Measurements from ENCODE around the gene ATP11B. TPM values are rescaled to one million over a fixed set of nuclear protein-coding genes. Genes with fewer than 3 reads are reported as not detected.

ATP11B gene
- total RNA-seq, 1 experiment from 2014 or later: 58.1 TPM

- no peak overlapping the region for H3K27ac Mint-ChIP-seq (ENCODE audit: unreplicated experiment)
- CTCF ChIA-PET: no interaction called here
- no peaks in the 10 kb centered on the region for H3K4me1 Mint-ChIP-seq (ENCODE audit: low read depth, unreplicated experiment)
- H3K27me3 Mint-ChIP-seq (ENCODE audit: insufficient read depth, unreplicated experiment): no peaks in the 10 kb centered on the region
- H3K36me3 Mint-ChIP-seq (ENCODE audit: insufficient read depth, unreplicated experiment): peaks cover 11% of the 10 kb centered on the region
- no peak for DNase-seq
- no TSS peak for BruUV-seq (replicated peaks)
- H3K4me3 Mint-ChIP-seq (ENCODE audit: unreplicated experiment): no peak overlapping the region
- no peaks in the 10 kb centered on the region for H3K9me3 Mint-ChIP-seq (ENCODE audit: unreplicated experiment)
- POLR2A ChIA-PET: no interaction called here
- Histone ChIP-seq H3K36me3 (ENCODE audit: control insufficient read depth, insufficient read depth, low read length) (no peaks in the 10 kb centered on the region; the same call in 1 of the 2 replicates), H3K4me1 (peaks cover 7% of the 10 kb centered on the region; the same call in 1 of the 2 replicates), H3K9me3 (no peaks in the 10 kb centered on the region), H3K4me3 (ENCODE audit: low read depth, low read length) (no peak overlapping the region), H3K27me3 (replicated peaks; ENCODE audit: control insufficient read depth, insufficient read depth, low read length) (no peaks in the 10 kb centered on the region)
- intact Hi-C loops (cut with micrococcal nuclease; ENCODE audit: unreplicated experiment): no loop called here
- no peak for TF ChIP-seq CTCF (IDR thresholded peaks at IDR 0.05; ENCODE audit: insufficient read depth in 1 of 2, low read depth in 1 of 2, low read length in 1 of 2, severe bottlenecking in 1 of 2, unreplicated experiment in 1 of 2)
Observed at GRCh38 chr3:182891364-182891763, 98.1 kb downstream of the ATP11B start.

- Mint-ChIP-seq H3K27me3 (ENCODE audit: insufficient read depth, unreplicated experiment) (no peaks in the 10 kb centered on the region), H3K9me3 (ENCODE audit: unreplicated experiment) (no peaks in the 10 kb centered on the region), H3K4me3 (ENCODE audit: unreplicated experiment) (no peak overlapping the region), H3K4me1 (ENCODE audit: low read depth, unreplicated experiment) (no peaks in the 10 kb centered on the region), H3K36me3 (ENCODE audit: insufficient read depth, unreplicated experiment) (peaks cover 11% of the 10 kb centered on the region), H3K27ac (ENCODE audit: unreplicated experiment) (no peak overlapping the region)
- no peak for TF ChIP-seq CTCF (IDR thresholded peaks at IDR 0.05; ENCODE audit: insufficient read depth in 1 of 2, low read depth in 1 of 2, low read length in 1 of 2, severe bottlenecking in 1 of 2, unreplicated experiment in 1 of 2)
- Histone ChIP-seq H3K9me3 (no peaks in the 10 kb centered on the region), H3K4me3 (ENCODE audit: low read depth, low read length) (no peak overlapping the region), H3K27me3 (replicated peaks; ENCODE audit: control insufficient read depth, insufficient read depth, low read length) (no peaks in the 10 kb centered on the region), H3K36me3 (ENCODE audit: control insufficient read depth, insufficient read depth, low read length) (no peaks in the 10 kb centered on the region; the same call in 1 of the 2 replicates), H3K4me1 (peaks cover 8% of the 10 kb centered on the region; the same call in 1 of the 2 replicates)
- DNase-seq: no peak
- ChIA-PET CTCF (no interaction called here), POLR2A (no interaction called here)
- intact Hi-C loops (cut with micrococcal nuclease; ENCODE audit: unreplicated experiment): no loop called here
- BruUV-seq (replicated peaks): no TSS peak
Observed at GRCh38 chr3:182892226-182892625, 98.9 kb downstream of the ATP11B start.

DNA sequence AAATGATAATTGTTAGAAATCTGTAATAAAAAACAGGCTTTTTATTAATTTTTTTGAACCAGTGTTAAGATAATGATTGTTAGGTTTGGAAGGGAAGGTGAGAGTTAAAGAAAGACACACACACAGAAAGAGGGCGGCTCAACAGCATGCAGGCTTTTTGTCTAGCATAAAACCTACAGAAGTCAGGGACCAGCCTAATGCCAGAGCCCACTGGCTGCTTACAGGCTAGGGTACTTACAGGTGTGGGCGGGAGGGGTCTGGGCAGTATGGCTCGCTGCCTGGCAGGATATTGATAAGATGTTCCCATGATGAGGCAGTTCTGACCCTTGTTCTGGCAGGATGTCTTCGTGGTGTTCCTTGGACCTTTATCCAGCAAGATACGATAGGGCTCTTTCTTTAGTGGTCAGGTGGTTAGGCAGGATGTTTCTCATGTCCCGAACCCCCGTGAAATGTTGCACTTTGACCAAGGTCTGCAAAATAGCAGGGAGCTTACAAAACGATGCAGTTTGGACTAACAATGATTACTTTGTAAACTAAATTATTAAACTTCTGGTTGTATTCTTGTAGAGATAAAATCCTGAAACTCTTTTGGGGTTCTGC is 102.3 kb downstream of the ATP11B start:
- H3K4me1 Mint-ChIP-seq (ENCODE audit: low read depth, unreplicated experiment): no peaks in the 10 kb centered on the region
- Histone ChIP-seq H3K9me3 (no peaks in the 10 kb centered on the region), H3K27me3 (replicated peaks; ENCODE audit: control insufficient read depth, insufficient read depth, low read length) (no peaks in the 10 kb centered on the region), H3K4me1 (peaks cover 8% of the 10 kb centered on the region; the same call in 1 of the 2 replicates), H3K36me3 (ENCODE audit: control insufficient read depth, insufficient read depth, low read length) (no peaks in the 10 kb centered on the region; the same call in 1 of the 2 replicates), H3K4me3 (ENCODE audit: low read depth, low read length) (no peak overlapping the region)
- ChIA-PET POLR2A (no interaction called here), CTCF (no interaction called here)
- H3K36me3 Mint-ChIP-seq (ENCODE audit: insufficient read depth, unreplicated experiment): peaks cover 6% of the 10 kb centered on the region
- no peaks in the 10 kb centered on the region for H3K9me3 Mint-ChIP-seq (ENCODE audit: unreplicated experiment)
- intact Hi-C loops (cut with micrococcal nuclease; ENCODE audit: unreplicated experiment): no loop called here
- H3K4me3 Mint-ChIP-seq (ENCODE audit: unreplicated experiment): no peak overlapping the region
- no peak for DNase-seq
- no peaks in the 10 kb centered on the region for H3K27me3 Mint-ChIP-seq (ENCODE audit: insufficient read depth, unreplicated experiment)
- TF ChIP-seq CTCF (IDR thresholded peaks at IDR 0.05; ENCODE audit: insufficient read depth in 1 of 2, low read depth in 1 of 2, low read length in 1 of 2, severe bottlenecking in 1 of 2, unreplicated experiment in 1 of 2): no peak
- BruUV-seq (replicated peaks): no TSS peak
- H3K27ac Mint-ChIP-seq (ENCODE audit: unreplicated experiment): no peak overlapping the region
